PC-3 (cell line): ENCODE data around the gene TLR3. TPM values are rescaled to one million over a fixed set of nuclear protein-coding genes. Genes with fewer than 3 reads are reported as not detected.

Experiments
- ATAC-seq: fragments of 200-7000 bp; cut with Tn5 transposase; 2 replicates; pipeline ENCODE4 v1.9.1; 2020; ENCODE audit warnings: mild to moderate bottlenecking, moderate library complexity
- Bru-seq: library from RNA; stranded (reverse); fragments of 400-500 nt; gene quantifications from one replicate; lab custom pipeline; 2021; lab: Mats Ljungman, UMichigan
- BruChase-seq, 2 experiments: library from RNA; stranded (reverse); fragments of 400-500 nt; gene quantifications; one replicate each; lab custom pipeline; 2021; lab: Mats Ljungman, UMichigan
- BruUV-seq: library from RNA; stranded (reverse); fragments of 400-500 nt; replicated peaks from 2 replicates; lab custom pipeline; 2021; lab: Mats Ljungman, UMichigan
- CTCF ChIA-PET: fragments of 300-600 bp; sonication (Branson Sonifier 250); formaldehyde crosslinking; loops from one replicate; lab custom pipeline; 2022; ENCODE audit warnings: antibody characterized with exemption; lab: Charles Lee
- POLR2A ChIA-PET: fragments of 300-600 bp; sonication (Branson Sonifier 250); formaldehyde crosslinking; loops from one replicate; lab custom pipeline; 2022; ENCODE audit warnings: antibody characterized with exemption; ENCODE audit not compliant: unreplicated experiment; lab: Charles Lee
- DNase-seq: peaks from one replicate; pipeline ENCODE4 v3.0.0-alpha.2; 2015
- H2AFZ ChIP-seq: fragments of 300-600 bp; sonication (generic); 2 replicates; pipeline ENCODE4 v1.6.0; 2016; ENCODE audit warnings: antibody characterized with exemption, low read length
- H3F3A ChIP-seq: fragments of 300-600 bp; sonication (generic); one replicate; pipeline ENCODE4 v1.6.0; 2017; ENCODE audit warnings: antibody characterized with exemption, low read length, control low read depth, mild to moderate bottlenecking; ENCODE audit not compliant: unreplicated experiment
- H3K27ac ChIP-seq: fragments of 300-600 bp; sonication (generic); 2 replicates; pipeline ENCODE4 v1.5.1; 2016; ENCODE audit warnings: mild to moderate bottlenecking, low read length
- H3K27me3 ChIP-seq: fragments of 300-600 bp; sonication (generic); 2 replicates; pipeline ENCODE4 v1.6.1; 2016; ENCODE audit warnings: low read length, mixed read lengths
- H3K36me3 ChIP-seq: fragments of 300-600 bp; sonication (generic); 2 replicates; pipeline ENCODE4 v1.6.1; 2016; ENCODE audit warnings: low read depth, mixed run types, low read length, mixed read lengths
- H3K4me1 ChIP-seq: fragments of 300-600 bp; sonication (generic); 2 replicates; pipeline ENCODE4 v1.5.1; 2016; ENCODE audit warnings: low read length; ENCODE audit not compliant: insufficient read depth
- H3K4me2 ChIP-seq: fragments of 300-600 bp; sonication (generic); 2 replicates; pipeline ENCODE4 v1.6.0; 2016; ENCODE audit warnings: low read length
- H3K4me3 ChIP-seq: fragments of 300-600 bp; sonication (generic); 2 replicates; pipeline ENCODE4 v1.5.1; 2016; ENCODE audit warnings: mild to moderate bottlenecking, low read length, mixed read lengths
- H3K79me2 ChIP-seq: fragments of 300-600 bp; sonication (generic); 2 replicates; pipeline ENCODE4 v1.6.1; 2017; ENCODE audit warnings: low read length, mixed read lengths
- H3K9ac ChIP-seq: fragments of 300-600 bp; sonication (generic); 2 replicates; pipeline ENCODE4 v1.6.0; 2016; ENCODE audit warnings: mild to moderate bottlenecking, low read length
- H3K9me2 ChIP-seq: fragments of 300-600 bp; sonication (generic); replicated peaks from 2 replicates; pipeline ENCODE4 v1.6.1; 2016; ENCODE audit warnings: mixed run types, low read length, mixed read lengths
- H3K9me3 ChIP-seq: fragments of 300-600 bp; sonication (generic); 2 replicates; pipeline ENCODE4 v1.6.1; 2016; ENCODE audit warnings: low read length, mixed read lengths
- H4K20me1 ChIP-seq: fragments of 300-600 bp; sonication (generic); 2 replicates; pipeline ENCODE4 v1.6.1; 2016; ENCODE audit warnings: low read length, mixed read lengths
- EZH2 ChIP-seq: fragments of 300-600 bp; sonication (generic); IDR thresholded peaks from one replicate; pipeline ENCODE4 v1.6.1; 2017; ENCODE audit warnings: antibody characterized with exemption, mild to moderate bottlenecking, low read length; ENCODE audit not compliant: unreplicated experiment
- EZH2phosphoT487 ChIP-seq: fragments of 300-600 bp; sonication (generic); IDR thresholded peaks from 2 replicates; pipeline ENCODE4 v1.6.1; 2018; ENCODE audit warnings: mild to moderate bottlenecking, antibody characterized with exemption, low read length, borderline replicate concordance
- intact Hi-C: fragments of 100-400 bp; cut with micrococcal nuclease; formaldehyde crosslinking; loops from 2 replicates; pipeline ENCODE4 v1.9.0; 2023
- long read RNA-seq: library from polyadenylated mRNA; unstranded; transcript quantifications from one replicate; pipeline ENCODE4 v2.0.0, GENCODE V29; 2021; ENCODE audit not compliant: unreplicated experiment
- total RNA-seq: library from RNA; depleted of rRNA; stranded (reverse); fragments of >200 nt; gene quantifications from 2 replicates; pipeline ENCODE4 v1.2.3, GENCODE V29; 2014; rRNA removed
- TF ChIP-seq, protein P1 (sequence below): fragments of 300-600 bp; sonication (generic); conservative IDR thresholded peaks from 2 replicates; pipeline ENCODE4 v1.5.1; 2017; ENCODE audit warnings: antibody characterized with exemption, low read depth, mild to moderate bottlenecking, low read length

Gene TLR3
- total RNA-seq (0.33 TPM in 1 of 2 replicates, not detected in the other), Bru-seq, nascent RNA (percentile 14 among the genes with signal in this experiment), BruChase-seq, experiment 1, labeled RNA remaining after a 6-hour chase (percentile 25 among the genes with signal in this experiment), BruChase-seq, experiment 2, labeled RNA remaining after a 2-hour chase (percentile 27 among the genes with signal in this experiment)
- long read RNA-seq, full-length matches to known transcripts: 2 of 2 reads
- long read RNA-seq, partial matches to known transcripts: 0 of 2 reads
- long read RNA-seq, other reads (novel, unspliced or antisense): 0 of 2 reads

DNA sequence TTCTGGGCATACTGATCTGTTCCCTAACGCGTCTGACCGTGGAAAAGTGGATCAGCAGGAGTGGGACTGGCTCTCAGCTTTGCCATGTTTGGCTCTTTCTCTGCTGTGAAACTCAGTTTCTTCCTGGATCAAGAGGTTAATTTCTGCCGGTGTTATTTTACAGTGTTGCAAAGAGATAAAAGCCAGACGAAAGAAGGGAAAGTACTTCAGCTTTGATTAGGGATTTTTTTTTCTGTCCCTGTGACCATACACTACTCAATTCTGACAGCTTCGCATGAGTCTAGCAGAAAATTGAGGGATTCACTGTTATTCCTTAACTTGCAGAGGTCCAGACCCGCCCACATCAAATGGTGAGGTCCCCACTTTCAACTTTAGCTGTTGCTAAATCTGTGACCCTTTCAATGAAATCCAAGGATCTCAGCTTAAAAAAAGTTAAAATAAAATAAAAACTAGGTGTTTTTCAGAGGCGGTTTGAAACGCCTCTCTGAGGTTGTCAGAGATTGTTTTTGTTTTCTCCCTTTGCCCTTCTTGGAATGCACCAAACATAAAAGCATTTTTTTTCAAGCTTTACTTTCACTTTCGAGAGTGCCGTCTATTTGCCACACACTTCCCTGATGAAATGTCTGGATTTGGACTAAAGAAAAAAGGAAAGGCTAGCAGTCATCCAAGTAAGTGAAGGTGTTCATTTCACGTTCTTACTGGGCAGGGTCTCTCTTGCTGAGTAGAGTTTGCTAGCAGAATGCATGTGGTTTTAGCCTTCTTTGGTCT is at the start of gene TLR3:
Gene TLR3, plus strand, starts transcription at position 576 of the 768 bp plus-strand sequence. CDS start 7,464 bp downstream, outside the sequence.
- Histone ChIP-seq H4K20me1 (no peaks in the 10 kb centered on the region), H3K9ac (no peak within 1 kb of the TSS), H3K27me3 (no peaks in the 10 kb centered on the region), H3K9me3 (no peaks in the 10 kb centered on the region), H3K27ac (no peak within 1 kb of the TSS), H3K36me3 (no peaks in the 10 kb centered on the region), H3K4me3 (peak within 1 kb of the TSS; percentile 68), H2AFZ (peak within 1 kb of the TSS; percentile 92), H3K4me1 (peaks cover 8% of the 10 kb centered on the region; the same call in 1 of the 2 replicates), H3K79me2 (no peaks in the 10 kb centered on the region), H3K9me2 (no peaks in the 10 kb centered on the region), H3F3A (no peaks in the 10 kb centered on the region), H3K4me2 (peak within 1 kb of the TSS; percentile 88)
- TF ChIP-seq EZH2phosphoT487 (no peak), EZH2 (no peak)
- TF ChIP-seq, protein P1, sequence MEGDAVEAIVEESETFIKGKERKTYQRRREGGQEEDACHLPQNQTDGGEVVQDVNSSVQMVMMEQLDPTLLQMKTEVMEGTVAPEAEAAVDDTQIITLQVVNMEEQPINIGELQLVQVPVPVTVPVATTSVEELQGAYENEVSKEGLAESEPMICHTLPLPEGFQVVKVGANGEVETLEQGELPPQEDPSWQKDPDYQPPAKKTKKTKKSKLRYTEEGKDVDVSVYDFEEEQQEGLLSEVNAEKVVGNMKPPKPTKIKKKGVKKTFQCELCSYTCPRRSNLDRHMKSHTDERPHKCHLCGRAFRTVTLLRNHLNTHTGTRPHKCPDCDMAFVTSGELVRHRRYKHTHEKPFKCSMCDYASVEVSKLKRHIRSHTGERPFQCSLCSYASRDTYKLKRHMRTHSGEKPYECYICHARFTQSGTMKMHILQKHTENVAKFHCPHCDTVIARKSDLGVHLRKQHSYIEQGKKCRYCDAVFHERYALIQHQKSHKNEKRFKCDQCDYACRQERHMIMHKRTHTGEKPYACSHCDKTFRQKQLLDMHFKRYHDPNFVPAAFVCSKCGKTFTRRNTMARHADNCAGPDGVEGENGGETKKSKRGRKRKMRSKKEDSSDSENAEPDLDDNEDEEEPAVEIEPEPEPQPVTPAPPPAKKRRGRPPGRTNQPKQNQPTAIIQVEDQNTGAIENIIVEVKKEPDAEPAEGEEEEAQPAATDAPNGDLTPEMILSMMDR: no peak
- intact Hi-C loops: loop anchor here (1.0 kb wide), 1 partner anchor 69 kb away; no protein-coding TSS in a partner anchor
- CTCF ChIA-PET: interaction anchor here (2.2 kb wide), 1 partner anchor 69 kb away, joined by 11 read pairs; no protein-coding TSS in a partner anchor
- POLR2A ChIA-PET: interaction anchor here (0.6 kb wide), 1 partner anchor 405 kb away, joined by 4 read pairs; no protein-coding TSS in a partner anchor
- no TSS peak for BruUV-seq
- DNase-seq (peak; percentile 20), ATAC-seq (peak; percentile 54)

DNA sequence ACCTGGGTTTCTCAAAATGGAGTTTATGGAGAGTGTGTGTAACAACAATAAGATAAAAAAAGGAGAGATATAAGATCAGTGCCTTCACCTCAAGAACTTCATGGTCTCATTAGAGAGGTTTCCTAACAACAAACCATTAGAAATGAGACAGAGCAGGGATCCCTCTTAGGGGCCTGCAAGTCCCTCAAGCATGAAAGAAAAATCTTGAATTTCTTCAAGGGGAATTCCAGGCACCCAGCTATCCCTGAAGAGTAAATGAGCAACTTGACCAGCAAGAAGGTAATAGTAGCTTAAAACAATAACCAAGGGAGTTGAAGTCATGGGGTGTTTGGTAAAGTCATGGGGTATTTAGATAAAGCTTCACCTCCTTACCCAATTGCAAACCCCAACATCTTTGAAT is 49.7 kb upstream of the TLR3 start:
- DNase-seq (no peak), ATAC-seq (no peak)
- Histone ChIP-seq H3K9me3 (no peaks in the 10 kb centered on the region), H3K27ac (no peak overlapping the region), H3K36me3 (no peaks in the 10 kb centered on the region), H3K4me1 (no peaks in the 10 kb centered on the region), H3K9me2 (no peaks in the 10 kb centered on the region), H3K79me2 (no peaks in the 10 kb centered on the region), H3K4me3 (no peak overlapping the region), H3K4me2 (no peak overlapping the region), H3K9ac (no peak overlapping the region), H4K20me1 (no peaks in the 10 kb centered on the region), H3F3A (no peaks in the 10 kb centered on the region), H3K27me3 (no peaks in the 10 kb centered on the region), H2AFZ (no peak overlapping the region)
- no TSS peak for BruUV-seq
- CTCF ChIA-PET: no interaction called here
- TF ChIP-seq, protein P1: no peak
- TF ChIP-seq EZH2phosphoT487: no peak
- TF ChIP-seq EZH2: no peak
- intact Hi-C loops: no loop called here
- POLR2A ChIA-PET: no interaction called here
